ENCODE data around the gene COL11A2. TPM values are rescaled to one million over a fixed set of nuclear protein-coding genes. Genes with fewer than 3 reads are reported as not detected.

COL11A2 gene
- 1 to 10 TPM; 1.9 to 3.4 TPM for total RNA-seq

DNA sequence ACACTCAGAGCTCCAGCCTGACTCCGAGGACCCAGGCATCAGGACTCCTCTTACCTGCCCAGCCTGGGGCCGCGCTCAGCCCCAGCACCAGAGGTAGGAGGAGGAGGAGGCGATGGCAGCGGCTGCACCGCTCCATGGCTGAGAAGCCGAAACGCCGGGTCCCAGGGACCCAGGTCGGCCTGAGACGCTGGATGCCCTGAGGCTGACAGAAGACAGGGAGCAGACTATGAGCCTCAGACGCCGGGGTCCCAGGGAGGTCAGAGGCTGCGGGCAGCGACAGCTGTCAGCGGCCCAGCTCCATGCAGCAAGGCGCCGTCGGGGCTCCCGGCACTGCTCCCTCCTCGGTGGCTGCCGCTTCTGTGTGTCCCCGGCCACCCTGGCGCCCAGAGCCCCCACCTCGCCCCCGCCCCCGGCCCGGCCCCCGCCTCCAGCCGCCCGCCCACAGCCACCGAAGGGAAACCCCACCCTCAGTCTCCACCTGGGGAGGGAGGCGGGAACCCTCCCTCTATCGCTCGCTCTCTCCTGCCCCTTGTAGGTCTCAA is at the start of gene COL11A2:
TSS of gene COL11A2 (minus strand) at position 363 of the 542 bp plus-strand sequence. CDS start at position 136, 227 bp downstream.
- Histone ChIP-seq H3K27ac (no peak within 1 kb of the TSS), H3K36me3 (peaks cover 26% of the 10 kb centered on the region), H3K27me3 (replicated peaks; ENCODE audit: insufficient read depth) (peaks cover 14% of the 10 kb centered on the region), H3K4me3 (peak within 1 kb of the TSS; percentile 64), H3K9me3 (no peaks in the 10 kb centered on the region), H3K4me1 (ENCODE audit: control insufficient read depth in 1 of 2, low read depth in 2 of 2) (peaks cover 6 to 13% of the 10 kb centered on the region in 2 donors)
- TF ChIP-seq, protein P1, sequence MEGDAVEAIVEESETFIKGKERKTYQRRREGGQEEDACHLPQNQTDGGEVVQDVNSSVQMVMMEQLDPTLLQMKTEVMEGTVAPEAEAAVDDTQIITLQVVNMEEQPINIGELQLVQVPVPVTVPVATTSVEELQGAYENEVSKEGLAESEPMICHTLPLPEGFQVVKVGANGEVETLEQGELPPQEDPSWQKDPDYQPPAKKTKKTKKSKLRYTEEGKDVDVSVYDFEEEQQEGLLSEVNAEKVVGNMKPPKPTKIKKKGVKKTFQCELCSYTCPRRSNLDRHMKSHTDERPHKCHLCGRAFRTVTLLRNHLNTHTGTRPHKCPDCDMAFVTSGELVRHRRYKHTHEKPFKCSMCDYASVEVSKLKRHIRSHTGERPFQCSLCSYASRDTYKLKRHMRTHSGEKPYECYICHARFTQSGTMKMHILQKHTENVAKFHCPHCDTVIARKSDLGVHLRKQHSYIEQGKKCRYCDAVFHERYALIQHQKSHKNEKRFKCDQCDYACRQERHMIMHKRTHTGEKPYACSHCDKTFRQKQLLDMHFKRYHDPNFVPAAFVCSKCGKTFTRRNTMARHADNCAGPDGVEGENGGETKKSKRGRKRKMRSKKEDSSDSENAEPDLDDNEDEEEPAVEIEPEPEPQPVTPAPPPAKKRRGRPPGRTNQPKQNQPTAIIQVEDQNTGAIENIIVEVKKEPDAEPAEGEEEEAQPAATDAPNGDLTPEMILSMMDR (IDR thresholded peaks at IDR 0.05), result no peak
- DNase-seq (ENCODE audit: low spot score) (no peak), ATAC-seq (ENCODE audit: insufficient number of reproducible peaks, low FRiP score, low read depth) (no peak)

DNA sequence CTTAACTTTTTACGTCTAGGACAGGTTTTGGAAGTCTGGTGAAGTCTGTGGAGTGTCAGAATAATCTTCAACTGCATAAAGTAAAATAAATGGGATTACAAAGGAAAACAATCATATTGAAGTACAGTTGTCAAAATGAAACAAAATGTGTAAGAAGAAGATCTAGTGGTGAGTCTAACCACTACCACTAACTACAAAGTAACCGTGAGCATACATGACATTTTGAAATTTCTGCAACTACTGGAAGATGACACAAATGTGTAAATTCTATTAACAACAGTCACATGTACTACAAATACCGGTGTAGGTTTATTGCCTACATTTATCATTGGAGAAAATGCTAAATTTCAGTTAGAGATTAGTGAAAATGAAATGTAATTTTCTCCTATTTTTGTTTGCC is 49.7 kb upstream of the COL11A2 start:
- TF ChIP-seq, protein P1 (IDR thresholded peaks at IDR 0.05), result no peak
- Histone ChIP-seq H3K9me3 (no peaks in the 10 kb centered on the region), H3K4me3 (no peak overlapping the region), H3K27ac (no peak overlapping the region), H3K27me3 (replicated peaks; ENCODE audit: insufficient read depth) (peaks cover 8% of the 10 kb centered on the region), H3K36me3 (no peaks in the 10 kb centered on the region), H3K4me1 (ENCODE audit: control insufficient read depth in 1 of 2, low read depth in 2 of 2) (no peaks in the 10 kb centered on the region)
- no peak for ATAC-seq (ENCODE audit: insufficient number of reproducible peaks, low FRiP score, low read depth)
- no peak for DNase-seq (ENCODE audit: low spot score)

DNA sequence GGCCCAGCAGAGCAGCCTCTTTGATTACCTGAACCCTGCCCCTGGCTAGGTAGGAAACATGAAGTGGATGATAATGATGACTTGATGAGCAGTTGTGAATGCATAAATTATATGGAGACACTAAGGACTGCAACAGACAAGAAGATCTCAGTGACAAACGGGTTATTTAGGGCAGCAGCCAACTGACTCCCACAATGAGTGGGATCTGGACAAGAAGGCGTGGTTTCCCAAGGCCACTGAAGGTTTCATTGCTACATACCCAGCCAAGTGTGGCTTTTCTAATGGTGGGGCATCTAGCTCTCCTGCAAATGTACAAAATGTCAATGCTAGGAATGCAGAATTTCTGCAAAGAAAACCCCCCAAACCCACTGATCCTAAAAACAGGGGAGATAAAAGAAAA is 45.5 kb upstream of the COL11A2 start:
- Histone ChIP-seq H3K4me1 (ENCODE audit: control insufficient read depth in 1 of 2, low read depth in 2 of 2) (no peaks in the 10 kb centered on the region), H3K36me3 (no peaks in the 10 kb centered on the region), H3K4me3 (no peak overlapping the region), H3K27ac (no peak overlapping the region), H3K9me3 (no peaks in the 10 kb centered on the region), H3K27me3 (replicated peaks; ENCODE audit: insufficient read depth) (no peaks in the 10 kb centered on the region)
- TF ChIP-seq, protein P1 (IDR thresholded peaks at IDR 0.05), result no peak
- no peak for DNase-seq (ENCODE audit: low spot score)
- ATAC-seq (ENCODE audit: insufficient number of reproducible peaks, low FRiP score, low read depth), result no peak

DNA sequence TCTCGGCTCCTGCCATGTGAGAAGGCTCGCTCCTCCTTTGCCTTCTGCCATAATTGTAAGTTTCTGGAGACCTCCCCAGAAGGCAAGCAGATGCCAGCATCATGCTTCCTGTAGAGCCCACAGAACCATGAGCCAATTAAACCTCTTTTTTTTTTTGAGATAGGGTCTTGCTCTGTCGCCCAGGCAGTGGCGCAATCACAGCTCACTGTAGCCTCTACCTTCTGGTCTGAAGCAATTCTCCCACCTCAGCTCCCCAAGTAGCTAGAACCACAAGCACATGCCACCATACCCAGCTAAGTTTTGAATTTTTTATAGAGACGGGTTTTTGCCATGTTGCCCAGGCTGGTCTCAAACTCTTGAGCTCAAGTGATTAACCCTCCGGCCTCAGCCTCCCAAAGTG is 44.6 kb upstream of the COL11A2 start:
- no peak overlapping the region for H3K27ac ChIP-seq
- H3K4me1 ChIP-seq (ENCODE audit: control insufficient read depth in 1 of 2, low read depth in 2 of 2), result no peaks in the 10 kb centered on the region
- TF ChIP-seq, protein P1 (IDR thresholded peaks at IDR 0.05), result no peak
- no peaks in the 10 kb centered on the region for H3K9me3 ChIP-seq
- ATAC-seq (ENCODE audit: insufficient number of reproducible peaks, low FRiP score, low read depth) (no peak), DNase-seq (ENCODE audit: low spot score) (no peak)
- H3K4me3 ChIP-seq, result no peak overlapping the region
- H3K27me3 ChIP-seq (replicated peaks; ENCODE audit: insufficient read depth), result no peaks in the 10 kb centered on the region
- H3K36me3 ChIP-seq, result no peaks in the 10 kb centered on the region

DNA sequence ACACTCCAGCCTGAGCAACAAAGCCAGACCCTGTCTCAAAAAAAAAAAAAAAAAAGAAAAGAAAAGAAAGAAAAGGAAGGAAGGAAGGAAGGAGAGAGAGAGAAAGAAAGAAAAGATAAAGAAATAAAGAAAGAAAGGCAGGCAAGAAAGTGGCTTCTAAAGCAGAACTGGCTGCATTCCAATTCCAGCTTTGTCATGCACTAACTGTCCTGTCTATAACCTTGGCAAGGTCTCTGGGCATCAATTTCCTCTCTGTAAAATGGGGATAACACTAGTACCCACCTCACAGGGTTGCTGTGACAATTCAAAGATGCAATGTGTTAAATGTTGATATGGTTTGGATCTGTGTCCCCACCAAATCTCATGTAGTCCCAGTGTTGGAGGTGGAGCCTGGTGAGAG is 44.1 kb upstream of the COL11A2 start:
- TF ChIP-seq, protein P1 (IDR thresholded peaks at IDR 0.05), result no peak
- no peak for ATAC-seq (ENCODE audit: insufficient number of reproducible peaks, low FRiP score, low read depth)
- no peak overlapping the region for H3K4me3 ChIP-seq
- H3K27ac ChIP-seq, result no peak overlapping the region
- no peaks in the 10 kb centered on the region for H3K9me3 ChIP-seq
- H3K36me3 ChIP-seq, result no peaks in the 10 kb centered on the region
- no peaks in the 10 kb centered on the region for H3K4me1 ChIP-seq (ENCODE audit: control insufficient read depth in 1 of 2, low read depth in 2 of 2)
- no peak for DNase-seq (ENCODE audit: low spot score)
- no peaks in the 10 kb centered on the region for H3K27me3 ChIP-seq (replicated peaks; ENCODE audit: insufficient read depth)
